Chondrocyte (in vitro differentiated cells): ENCODE results near the gene CHRD. TPM values are rescaled to one million over a fixed set of nuclear protein-coding genes. Genes with fewer than 3 reads are reported as not detected.
"Not testable (repeated sequence)": the region's sequence is repeated elsewhere in the genome, so short reads cannot be mapped to it uniquely, and the experiment has no call there.

Experiments
- DNase-seq: peaks from one replicate; pipeline ENCODE4 v3.0.0; 2021; ENCODE audit warnings: mixed read lengths, low spot score
- H3K27ac Mint-ChIP-seq: one replicate; pipeline ENCODE4 v1.8.0; 2021; ENCODE audit warnings: mild to moderate bottlenecking, moderate library complexity, mixed read lengths; ENCODE audit not compliant: unreplicated experiment
- H3K27me3 Mint-ChIP-seq: 2 replicates; pipeline ENCODE4 v1.8.0; 2021; ENCODE audit warnings: low read depth, mixed read lengths
- H3K36me3 Mint-ChIP-seq: 2 replicates; pipeline ENCODE4 v1.8.0; 2021; ENCODE audit warnings: low read depth, mixed read lengths
- H3K4me1 Mint-ChIP-seq: 2 replicates; pipeline ENCODE4 v1.8.0; 2021; ENCODE audit warnings: low read depth, mild to moderate bottlenecking, mixed read lengths
- H3K4me3 Mint-ChIP-seq: one replicate; pipeline ENCODE4 v1.8.0; 2021; ENCODE audit warnings: mild to moderate bottlenecking, moderate library complexity, mixed read lengths; ENCODE audit not compliant: unreplicated experiment
- H3K9me3 Mint-ChIP-seq: 2 replicates; pipeline ENCODE4 v1.8.0; 2021; ENCODE audit warnings: low read depth, mixed read lengths
- total RNA-seq: library from RNA; stranded (reverse); gene quantifications from 3 replicates; pipeline ENCODE4 v1.2.1, GENCODE V29; 2021
- TF ChIP-seq, protein P1 (sequence below): fragments of 200-600 bp; sonication (generic); IDR thresholded peaks from 2 replicates; pipeline ENCODE4 v1.5.0; 2021; ENCODE audit warnings: antibody characterized with exemption, mild to moderate bottlenecking, moderate library complexity

The CHRD gene
- total RNA-seq, 1 donor from 2014 or later, result 1.5 TPM

GRCh38 chr3:184337981-184338380, 41.9 kb upstream of the CHRD start:
- Mint-ChIP-seq H3K36me3 (peaks cover 21% of the 10 kb centered on the region), H3K27me3 (no peaks in the 10 kb centered on the region)

GRCh38 chr3:184338511-184338945, 41.3 kb upstream of the CHRD start:
- Mint-ChIP-seq H3K9me3 (no peaks in the 10 kb centered on the region), H3K36me3 (peaks cover 15% of the 10 kb centered on the region), H3K27ac (peak overlapping the region; percentile 61), H3K4me3 (peak overlapping the region; percentile 6), H3K27me3 (no peaks in the 10 kb centered on the region), H3K4me1 (peaks cover 50% of the 10 kb centered on the region)
- TF ChIP-seq, protein P1, sequence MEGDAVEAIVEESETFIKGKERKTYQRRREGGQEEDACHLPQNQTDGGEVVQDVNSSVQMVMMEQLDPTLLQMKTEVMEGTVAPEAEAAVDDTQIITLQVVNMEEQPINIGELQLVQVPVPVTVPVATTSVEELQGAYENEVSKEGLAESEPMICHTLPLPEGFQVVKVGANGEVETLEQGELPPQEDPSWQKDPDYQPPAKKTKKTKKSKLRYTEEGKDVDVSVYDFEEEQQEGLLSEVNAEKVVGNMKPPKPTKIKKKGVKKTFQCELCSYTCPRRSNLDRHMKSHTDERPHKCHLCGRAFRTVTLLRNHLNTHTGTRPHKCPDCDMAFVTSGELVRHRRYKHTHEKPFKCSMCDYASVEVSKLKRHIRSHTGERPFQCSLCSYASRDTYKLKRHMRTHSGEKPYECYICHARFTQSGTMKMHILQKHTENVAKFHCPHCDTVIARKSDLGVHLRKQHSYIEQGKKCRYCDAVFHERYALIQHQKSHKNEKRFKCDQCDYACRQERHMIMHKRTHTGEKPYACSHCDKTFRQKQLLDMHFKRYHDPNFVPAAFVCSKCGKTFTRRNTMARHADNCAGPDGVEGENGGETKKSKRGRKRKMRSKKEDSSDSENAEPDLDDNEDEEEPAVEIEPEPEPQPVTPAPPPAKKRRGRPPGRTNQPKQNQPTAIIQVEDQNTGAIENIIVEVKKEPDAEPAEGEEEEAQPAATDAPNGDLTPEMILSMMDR, result peak; percentile 41
- no peak for DNase-seq

More at GRCh38 chr3:184337981-184338380, 41.9 kb upstream of the CHRD start:
- no peaks in the 10 kb centered on the region for H3K9me3 Mint-ChIP-seq
- peak overlapping the region; percentile 77 for H3K27ac Mint-ChIP-seq
- DNase-seq, result no peak
- H3K4me1 Mint-ChIP-seq, result peaks cover 47% of the 10 kb centered on the region
- peak overlapping the region; percentile 25 for H3K4me3 Mint-ChIP-seq
- TF ChIP-seq, protein P1, result no peak

DNA sequence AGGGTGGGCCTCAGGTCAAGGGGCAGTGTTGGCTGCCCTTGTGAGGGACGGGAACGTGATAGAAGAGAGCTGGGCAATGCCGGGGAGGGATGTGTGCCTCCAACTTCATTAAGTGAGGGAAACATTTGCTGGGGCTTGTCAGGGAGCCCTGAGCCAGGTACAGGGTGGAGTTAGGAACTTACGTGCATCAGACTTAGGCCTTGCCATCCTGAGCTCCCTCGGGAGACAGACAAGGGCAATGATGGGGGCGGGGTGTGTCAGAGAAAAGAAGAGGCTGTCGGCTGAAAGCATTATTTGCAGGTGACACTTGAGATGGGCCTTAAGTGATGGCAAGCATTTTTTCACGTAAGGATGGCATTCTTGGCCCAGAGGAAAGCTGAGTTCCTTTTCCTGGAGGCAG, 40.9 kb upstream of the CHRD start:
- Mint-ChIP-seq H3K36me3 (peaks cover 11% of the 10 kb centered on the region), H3K27me3 (no peaks in the 10 kb centered on the region), H3K27ac (no peak overlapping the region), H3K9me3 (no peaks in the 10 kb centered on the region), H3K4me3 (no peak overlapping the region), H3K4me1 (peaks cover 49% of the 10 kb centered on the region)
- TF ChIP-seq, protein P1, result no peak
- DNase-seq, result no peak

DNA sequence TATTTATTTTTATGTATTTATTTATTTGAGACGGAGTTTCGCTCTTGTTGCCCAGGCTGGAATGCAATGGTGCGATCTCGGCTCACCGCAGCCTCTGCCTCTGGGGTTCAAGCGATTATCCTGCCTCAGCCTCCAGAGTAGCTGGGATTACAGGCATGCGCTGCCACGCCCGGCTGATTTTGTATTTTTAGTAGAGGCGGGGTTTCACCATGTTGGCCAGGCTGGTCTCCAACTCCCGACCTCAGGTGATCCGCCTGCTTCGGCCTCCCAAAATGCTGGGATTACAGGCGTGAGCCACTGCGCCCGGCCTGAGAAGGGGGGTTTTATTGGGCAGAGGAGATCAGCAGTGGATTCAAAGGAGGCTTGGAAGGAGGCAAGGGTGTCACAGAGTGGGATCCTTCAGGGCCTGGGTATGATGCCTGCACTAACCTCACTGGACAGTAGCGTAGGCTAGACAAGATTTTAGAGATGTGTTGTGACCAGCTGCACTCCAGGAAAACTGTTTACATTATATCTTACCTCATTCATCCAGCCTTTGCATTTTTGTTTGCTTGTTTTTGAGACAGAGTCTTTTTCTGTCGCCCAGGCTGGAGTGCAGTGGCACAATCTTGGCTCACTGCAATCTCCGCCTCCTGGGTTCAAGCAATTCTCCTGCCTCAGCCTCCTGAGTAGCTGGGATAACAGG, 40.3 kb upstream of the CHRD start:
- not testable (repeated sequence) for DNase-seq, H3K36me3 Mint-ChIP-seq, H3K27ac Mint-ChIP-seq, H3K9me3 Mint-ChIP-seq, H3K27me3 Mint-ChIP-seq, H3K4me3 Mint-ChIP-seq
- peaks cover 46% of the 10 kb centered on the region for H3K4me1 Mint-ChIP-seq

DNA sequence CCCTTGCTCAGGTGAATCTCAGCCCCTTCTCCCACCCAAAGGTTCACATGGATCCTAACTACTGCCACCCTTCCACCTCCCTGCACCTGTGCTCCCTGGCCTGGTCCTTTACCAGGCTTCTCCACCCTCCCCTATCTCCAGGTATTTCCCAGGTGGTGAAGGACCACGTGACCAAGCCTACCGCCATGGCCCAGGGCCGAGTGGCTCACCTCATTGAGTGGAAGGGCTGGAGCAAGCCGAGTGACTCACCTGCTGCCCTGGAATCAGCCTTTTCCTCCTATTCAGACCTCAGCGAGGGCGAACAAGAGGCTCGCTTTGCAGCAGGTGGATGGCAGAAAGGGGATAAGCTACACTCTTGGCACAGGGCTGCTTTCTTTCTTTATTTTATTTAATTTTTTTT, 37.9 kb upstream of the CHRD start:
- no peak for DNase-seq
- Mint-ChIP-seq H3K9me3 (no peaks in the 10 kb centered on the region), H3K36me3 (peaks cover 15% of the 10 kb centered on the region), H3K27me3 (no peaks in the 10 kb centered on the region), H3K4me3 (no peak overlapping the region), H3K27ac (no peak overlapping the region), H3K4me1 (peaks cover 42% of the 10 kb centered on the region)
- TF ChIP-seq, protein P1, result no peak
